Panc1 (cell line): ENCODE data around the gene DHRS12. TPM values are rescaled to one million over a fixed set of nuclear protein-coding genes. Genes with fewer than 3 reads are reported as not detected.

ENCODE experiments used
- ATAC-seq: fragments of 200-7000 bp; cut with Tn5 transposase; 2 replicates; pipeline ENCODE4 v1.9.1; 2020; ENCODE audit warnings: mild to moderate bottlenecking, moderate library complexity
- BruUV-seq: library from RNA; stranded (reverse); fragments of 400-500 nt; replicated peaks from 2 replicates; lab custom pipeline; 2021; lab: Mats Ljungman, UMichigan
- CTCF ChIA-PET: fragments of 300-600 bp; sonication (Branson Sonifier 250); formaldehyde crosslinking; loops from one replicate; lab custom pipeline; 2022; ENCODE audit warnings: antibody characterized with exemption; lab: Charles Lee
- POLR2A ChIA-PET: fragments of 300-600 bp; sonication (Branson Sonifier 250); formaldehyde crosslinking; loops from one replicate; lab custom pipeline; 2022; ENCODE audit warnings: antibody characterized with exemption; lab: Charles Lee
- DNase-seq: peaks from one replicate; pipeline ENCODE4 v3.0.0-alpha.2; 2010; ENCODE audit warnings: low read depth, low spot score
- H3K27ac ChIP-seq: 2 replicates; pipeline ENCODE4 v1.5.1; 2011; ENCODE audit warnings: mild to moderate bottlenecking, low read length, inconsistent platforms
- H3K27me3 ChIP-seq: fragments of 200-500 bp; sonication (Bioruptor generic); 2 replicates; pipeline ENCODE4 v1.6.0; 2014; ENCODE audit warnings: low read length, inconsistent platforms; ENCODE audit not compliant: control insufficient read depth, insufficient read depth
- H3K36me3 ChIP-seq: fragments of 200-500 bp; sonication (Bioruptor generic); 2 replicates; pipeline ENCODE4 v1.5.1; 2014; ENCODE audit warnings: inconsistent platforms, mild to moderate bottlenecking, low read length, moderate library complexity; ENCODE audit not compliant: control insufficient read depth, insufficient read depth
- H3K4me1 ChIP-seq: 2 replicates; pipeline ENCODE4 v1.5.1; 2011; ENCODE audit warnings: inconsistent platforms, mild to moderate bottlenecking, low read length, moderate library complexity; ENCODE audit not compliant: control insufficient read depth, insufficient read depth
- H3K4me3 ChIP-seq, 2 experiments: 2 replicates each; pipeline ENCODE4 v1.5.1; 2011 to 2012; ENCODE audit warnings: low read depth in 2 of 2, low read length in 2 of 2, mild to moderate bottlenecking in 2 of 2, inconsistent platforms in 1 of 2, moderate library complexity in 1 of 2
- H3K9me3 ChIP-seq: fragments of 200-500 bp; sonication (Bioruptor generic); 2 replicates; pipeline ENCODE4 v1.5.1; 2014; ENCODE audit warnings: low read depth, mild to moderate bottlenecking, inconsistent platforms, low read length, moderate library complexity; ENCODE audit not compliant: control insufficient read depth, insufficient read depth
- CTCF ChIP-seq: fragments of 450-650 bp; IDR thresholded peaks from 2 replicates; pipeline ENCODE4 v1.5.1; 2017; ENCODE audit warnings: mild to moderate bottlenecking
- POLR2AphosphoS5 ChIP-seq: IDR thresholded peaks from 2 replicates; pipeline ENCODE4 v1.6.1; 2012; ENCODE audit warnings: mild to moderate bottlenecking, low read depth, low read length, moderate library complexity
- REST ChIP-seq, 2 experiments: IDR thresholded peaks; 2 replicates each; pipeline ENCODE4 v1.6.1; 2011 to 2012; ENCODE audit warnings: low read depth in 2 of 2, control low read depth in 1 of 2, low read length in 1 of 2, mild to moderate bottlenecking in 1 of 2, moderate library complexity in 1 of 2; ENCODE audit not compliant: insufficient read depth in 1 of 2
- SIN3A ChIP-seq: IDR thresholded peaks from 2 replicates; pipeline ENCODE4 v1.6.1; 2012; ENCODE audit warnings: low read depth, mild to moderate bottlenecking, low read length, moderate library complexity, borderline replicate concordance; ENCODE audit not compliant: insufficient read depth
- TCF7L2 ChIP-seq: IDR thresholded peaks from 2 replicates; pipeline ENCODE4 v1.6.1; 2011; ENCODE audit warnings: mild to moderate bottlenecking, low read depth, low read length, inconsistent platforms
- in situ Hi-C: cut with HindIII; loops from 2 replicates; pipeline ENCODE4 v1.10.0; 2016; ENCODE audit warnings: low sequenced_read_pairs, low pct_unique_long_range_greater_than_20kb
- intact Hi-C: fragments of 100-400 bp; cut with micrococcal nuclease; formaldehyde crosslinking; loops from one replicate; pipeline ENCODE4 v1.10.0; 2022; ENCODE audit not compliant: unreplicated experiment
- total RNA-seq: library from RNA; stranded (reverse); gene quantifications from one replicate; pipeline ENCODE4 v1.2.1, GENCODE V29; 2021; ENCODE audit not compliant: unreplicated experiment

Gene DHRS12
- total RNA-seq, 1 experiment from 2014 or later: 10.7 TPM

GRCh38 chr13:51814071-51814470 lies 10.1 kb upstream of the DHRS12 start:
- DNase-seq (no peak), ATAC-seq (no peak)
- Histone ChIP-seq H3K27me3 (no peaks in the 10 kb centered on the region), H3K4me3 (no peak overlapping the region), H3K4me1 (no peaks in the 10 kb centered on the region), H3K36me3 (no peaks in the 10 kb centered on the region), H3K9me3 (no peaks in the 10 kb centered on the region), H3K27ac (no peak overlapping the region)
- ChIA-PET POLR2A (no interaction called here), CTCF (interaction anchor here (1.7 kb wide), 1 partner anchor 21 kb away, joined by 5 read pairs; no protein-coding TSS in a partner anchor)
- intact Hi-C loops: loop anchor here (2.0 kb wide), 1 partner anchor 315 kb away; the partner anchor contains the start of gene NEK5
- in situ Hi-C loops: no loop called here
- no peak for TF ChIP-seq POLR2AphosphoS5
- no peak for TF ChIP-seq CTCF
- no peak for TF ChIP-seq SIN3A
- no peak for TF ChIP-seq REST (IDR thresholded peaks at IDR 0.05; ENCODE audit: insufficient read depth in 1 of 2, low read depth in 2 of 2, low read length in 1 of 2)
- TF ChIP-seq TCF7L2: no peak
- BruUV-seq: no TSS peak

GRCh38 chr13:51811920-51812451 lies 8.0 kb upstream of the DHRS12 start:
- in situ Hi-C loops (no loop called here), intact Hi-C loops (no loop called here)
- TF ChIP-seq SIN3A: no peak
- TF ChIP-seq TCF7L2: no peak
- TF ChIP-seq REST (IDR thresholded peaks at IDR 0.05; ENCODE audit: insufficient read depth in 1 of 2, low read depth in 2 of 2, low read length in 1 of 2): no peak
- TF ChIP-seq CTCF: no peak
- no peak for TF ChIP-seq POLR2AphosphoS5
- Histone ChIP-seq H3K4me1 (no peaks in the 10 kb centered on the region), H3K36me3 (no peaks in the 10 kb centered on the region), H3K4me3 (no peak overlapping the region), H3K9me3 (no peaks in the 10 kb centered on the region), H3K27ac (no peak overlapping the region), H3K27me3 (no peaks in the 10 kb centered on the region)
- CTCF ChIA-PET: no interaction called here
- ATAC-seq: no peak
- no TSS peak for BruUV-seq
- POLR2A ChIA-PET: no interaction called here
- DNase-seq: no peak
